Bronchial epithelial cell (primary cell): ENCODE measurements around the gene RNF10. TPM values are rescaled to one million over a fixed set of nuclear protein-coding genes. Genes with fewer than 3 reads are reported as not detected.

Experiments
- DNase-seq: peaks from one replicate; pipeline ENCODE4 v3.0.0-alpha.2; 2010; ENCODE audit warnings: low read depth
- FAIRE-seq: peaks from 2 replicates; lab custom pipeline; 2011; peaks lifted over from hg19 to GRCh38; lab: Jason Lieb, UNC
- H3K27me3 ChIP-seq: 2 replicates; pipeline ENCODE4 v1.5.1; 2011; ENCODE audit warnings: low read length; ENCODE audit not compliant: control insufficient read depth, insufficient read depth
- H3K36me3 ChIP-seq: 2 replicates; pipeline ENCODE4 v1.5.1; 2011; ENCODE audit warnings: low read length; ENCODE audit not compliant: control insufficient read depth, insufficient read depth
- H3K4me3 ChIP-seq: 2 replicates; pipeline ENCODE4 v1.5.1; 2011; ENCODE audit warnings: mild to moderate bottlenecking, low read depth, low read length, control low read depth
- CTCF ChIP-seq: IDR thresholded peaks from 2 replicates; pipeline ENCODE4 v1.5.1; 2011; ENCODE audit warnings: mild to moderate bottlenecking, moderate library complexity, low read length, control low read depth, inconsistent platforms; ENCODE audit not compliant: insufficient read depth, severe bottlenecking
- total RNA-seq: library from RNA; depleted of rRNA; stranded (reverse); fragments of >200 nt; gene quantifications from 2 replicates; pipeline ENCODE4 v1.2.1, GENCODE V29; 2014

RNF10 gene
- total RNA-seq, 1 donor from 2014 or later, result 138 TPM

DNA sequence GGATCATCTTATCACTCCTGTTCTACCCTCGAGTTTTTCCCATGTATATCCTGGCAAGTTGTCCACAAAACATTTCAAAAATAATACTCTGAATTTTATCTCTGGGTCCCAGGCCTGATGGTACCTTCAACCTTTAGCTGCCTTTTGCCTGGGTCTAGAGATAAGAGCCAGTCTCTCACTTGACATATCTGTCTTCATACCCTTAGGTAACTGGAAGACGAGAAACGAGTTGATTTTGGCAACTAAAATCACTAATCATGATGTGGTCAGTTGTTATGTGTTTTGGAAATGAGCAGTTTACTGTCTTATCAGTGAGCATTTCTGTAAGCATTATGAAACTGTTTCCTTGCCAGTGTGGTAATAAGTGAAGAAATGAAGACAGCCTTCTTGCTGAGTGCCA, 6.3 kb downstream of the RNF10 start:
- TF ChIP-seq CTCF, result no peak
- Histone ChIP-seq H3K36me3 (peaks cover 2% of the 10 kb centered on the region), H3K27me3 (no peaks in the 10 kb centered on the region), H3K4me3 (no peak overlapping the region)
- no peak for FAIRE-seq
- no peak for DNase-seq

DNA sequence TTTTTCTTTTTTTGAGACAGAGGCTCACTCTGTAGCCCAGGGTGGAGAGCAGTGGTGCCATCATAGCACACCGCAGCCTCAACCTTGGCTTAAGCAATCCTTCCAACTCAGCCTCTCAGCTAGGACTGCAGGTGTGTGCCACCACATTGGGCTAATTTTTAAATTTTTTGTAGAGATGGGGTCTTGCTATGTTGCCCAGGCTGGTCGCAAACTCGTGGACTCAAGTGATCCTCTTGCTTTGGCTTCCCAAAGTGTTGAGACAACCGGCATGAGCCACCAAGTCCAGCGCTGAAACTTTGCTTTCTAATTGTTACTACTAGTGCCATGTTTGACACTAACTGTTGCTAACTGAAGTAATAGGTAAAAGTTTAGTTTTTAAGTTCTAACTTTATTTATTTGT, 8.0 kb downstream of the RNF10 start:
- no peak for FAIRE-seq
- H3K36me3 ChIP-seq, result peaks cover 8% of the 10 kb centered on the region

GRCh38 chr12:120544691-120545090, 10.5 kb downstream of the RNF10 start:
- DNase-seq (no peak), FAIRE-seq (no peak)
- Histone ChIP-seq H3K27me3 (no peaks in the 10 kb centered on the region), H3K36me3 (peaks cover 17% of the 10 kb centered on the region), H3K4me3 (no peak overlapping the region)
- no peak for TF ChIP-seq CTCF

More for the DNA sequence above, 8.0 kb downstream of the RNF10 start:
- H3K27me3 ChIP-seq, result no peaks in the 10 kb centered on the region
- no peak overlapping the region for H3K4me3 ChIP-seq
- DNase-seq, result no peak
- no peak for TF ChIP-seq CTCF

GRCh38 chr12:120546050-120546386, 11.9 kb downstream of the RNF10 start:
- DNase-seq (no peak), FAIRE-seq (no peak)
- TF ChIP-seq CTCF, result no peak
- no peak overlapping the region for H3K4me3 ChIP-seq
- peaks cover 17% of the 10 kb centered on the region for H3K36me3 ChIP-seq
- no peaks in the 10 kb centered on the region for H3K27me3 ChIP-seq

- H3K36me3 ChIP-seq, result peaks cover 13% of the 10 kb centered on the region
- H3K4me3 ChIP-seq, result no peak overlapping the region
- no peak for DNase-seq
- H3K27me3 ChIP-seq, result no peaks in the 10 kb centered on the region
- FAIRE-seq, result no peak
- no peak for TF ChIP-seq CTCF
These were observed 20.5 kb downstream of the RNF10 start for GRCh38 chr12:120554678-120555077.

GRCh38 chr12:120557589-120557988, 23.4 kb downstream of the RNF10 start:
- TF ChIP-seq CTCF, result no peak
- Histone ChIP-seq H3K4me3 (no peak overlapping the region), H3K36me3 (peaks cover 18% of the 10 kb centered on the region), H3K27me3 (no peaks in the 10 kb centered on the region)
- FAIRE-seq, result no peak
- DNase-seq, result no peak
